ENCODE results near the gene PCBP3. TPM values are rescaled to one million over a fixed set of nuclear protein-coding genes. Genes with fewer than 3 reads are reported as not detected.

Gene PCBP3
- total RNA-seq, 2 experiments from 2014 or later, result 1.9 to 2.2 TPM

DNA sequence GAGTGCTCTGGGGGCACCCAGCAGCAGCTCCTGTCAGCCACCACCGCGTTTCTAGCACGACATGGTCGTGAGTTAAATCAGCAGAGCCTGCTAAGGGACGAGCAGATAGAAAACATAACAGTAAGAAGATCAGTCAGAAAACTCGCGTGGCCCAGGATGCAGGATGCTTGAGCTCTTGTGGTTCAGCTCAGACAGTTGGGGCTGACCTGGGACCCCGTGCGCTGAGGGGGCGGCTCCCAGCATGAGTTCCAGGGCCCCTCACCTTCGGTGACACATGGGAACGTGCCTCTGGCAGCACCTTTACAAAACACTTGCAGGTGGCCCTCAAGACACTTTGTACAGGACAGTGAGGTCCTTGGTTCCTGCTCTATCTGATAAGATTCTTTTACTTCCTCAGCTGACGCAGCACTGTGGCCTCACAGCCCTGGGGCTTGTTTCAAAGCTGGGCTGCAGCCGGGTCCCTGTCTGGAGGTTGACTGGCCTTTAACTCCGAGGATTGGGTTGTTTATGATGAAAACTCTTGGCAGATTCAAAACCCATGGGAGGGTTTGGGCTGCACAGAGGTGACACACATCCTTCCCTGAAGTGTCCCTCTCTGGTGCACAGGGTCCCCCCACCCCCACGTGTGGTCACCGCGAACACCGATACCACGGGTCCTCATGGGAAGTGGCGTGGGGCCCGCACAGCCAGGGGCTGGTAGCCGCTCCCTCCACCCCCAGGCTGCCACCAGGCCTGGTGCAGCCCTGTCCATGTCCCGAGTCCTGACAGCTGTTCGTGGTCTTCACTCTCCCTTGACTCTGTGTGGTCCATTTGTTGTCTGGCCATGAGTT, 272.7 kb downstream of the PCBP3 start:
- POLR2A ChIA-PET, result interaction anchor here (0.7 to 0.9 kb wide), 2 partner anchors 9 to 329 kb away, joined by 3 to 4 read pairs; no protein-coding TSS in a partner anchor
- no peak overlapping the region for H3K27ac Mint-ChIP-seq
- TF ChIP-seq, protein P1, sequence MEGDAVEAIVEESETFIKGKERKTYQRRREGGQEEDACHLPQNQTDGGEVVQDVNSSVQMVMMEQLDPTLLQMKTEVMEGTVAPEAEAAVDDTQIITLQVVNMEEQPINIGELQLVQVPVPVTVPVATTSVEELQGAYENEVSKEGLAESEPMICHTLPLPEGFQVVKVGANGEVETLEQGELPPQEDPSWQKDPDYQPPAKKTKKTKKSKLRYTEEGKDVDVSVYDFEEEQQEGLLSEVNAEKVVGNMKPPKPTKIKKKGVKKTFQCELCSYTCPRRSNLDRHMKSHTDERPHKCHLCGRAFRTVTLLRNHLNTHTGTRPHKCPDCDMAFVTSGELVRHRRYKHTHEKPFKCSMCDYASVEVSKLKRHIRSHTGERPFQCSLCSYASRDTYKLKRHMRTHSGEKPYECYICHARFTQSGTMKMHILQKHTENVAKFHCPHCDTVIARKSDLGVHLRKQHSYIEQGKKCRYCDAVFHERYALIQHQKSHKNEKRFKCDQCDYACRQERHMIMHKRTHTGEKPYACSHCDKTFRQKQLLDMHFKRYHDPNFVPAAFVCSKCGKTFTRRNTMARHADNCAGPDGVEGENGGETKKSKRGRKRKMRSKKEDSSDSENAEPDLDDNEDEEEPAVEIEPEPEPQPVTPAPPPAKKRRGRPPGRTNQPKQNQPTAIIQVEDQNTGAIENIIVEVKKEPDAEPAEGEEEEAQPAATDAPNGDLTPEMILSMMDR (IDR thresholded peaks at IDR 0.05), result no peak
- H3K27me3 Mint-ChIP-seq, result no peaks in the 10 kb centered on the region
- no peaks in the 10 kb centered on the region for H3K36me3 Mint-ChIP-seq (ENCODE audit: low read depth)
- no peaks in the 10 kb centered on the region for H3K9me3 Mint-ChIP-seq
- intact Hi-C loops (cut with micrococcal nuclease), result no loop called here
- H3K4me3 Mint-ChIP-seq, result no peak overlapping the region
- CTCF ChIA-PET, result interaction anchor here (1.0 kb wide), 1 partner anchor 36 kb away, joined by 3 read pairs; no protein-coding TSS in a partner anchor
- H3K4me1 Mint-ChIP-seq (ENCODE audit: low read depth), result peaks cover 19% of the 10 kb centered on the region
- peak; percentile 27 for ATAC-seq
- peak; percentile 17 for DNase-seq

DNA sequence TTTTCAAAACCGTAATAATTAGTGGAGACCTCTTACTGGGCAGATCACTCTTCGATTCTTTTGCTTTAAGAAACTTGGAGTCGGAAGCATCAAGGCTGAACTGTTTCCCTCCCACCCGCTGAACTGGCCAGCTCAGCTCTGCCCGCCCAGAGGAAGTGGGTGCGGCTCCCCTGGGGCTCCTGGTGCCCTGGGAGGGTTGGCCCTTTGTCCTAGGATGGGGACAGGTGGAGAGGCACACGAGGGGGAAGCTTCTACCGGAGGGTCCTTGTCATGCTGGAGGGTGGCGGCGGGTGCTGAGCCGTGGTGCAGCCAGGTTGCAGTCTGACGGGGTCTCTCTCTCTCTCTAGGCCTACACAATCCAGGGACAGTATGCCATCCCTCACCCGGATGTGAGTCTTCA, 273.7 kb downstream of the PCBP3 start:
- TF ChIP-seq, protein P1 (IDR thresholded peaks at IDR 0.05), result no peak
- Mint-ChIP-seq H3K4me1 (ENCODE audit: low read depth) (peaks cover 21% of the 10 kb centered on the region), H3K27ac (no peak overlapping the region), H3K9me3 (no peaks in the 10 kb centered on the region), H3K36me3 (ENCODE audit: low read depth) (no peaks in the 10 kb centered on the region), H3K27me3 (no peaks in the 10 kb centered on the region), H3K4me3 (no peak overlapping the region)
- ATAC-seq (no peak), DNase-seq (no peak)
- ChIA-PET POLR2A (interaction anchor here (0.9 kb wide), 1 partner anchor 10 kb away, joined by 4 read pairs; no protein-coding TSS in a partner anchor), CTCF (no interaction called here)
- intact Hi-C loops (cut with micrococcal nuclease), result no loop called here

DNA sequence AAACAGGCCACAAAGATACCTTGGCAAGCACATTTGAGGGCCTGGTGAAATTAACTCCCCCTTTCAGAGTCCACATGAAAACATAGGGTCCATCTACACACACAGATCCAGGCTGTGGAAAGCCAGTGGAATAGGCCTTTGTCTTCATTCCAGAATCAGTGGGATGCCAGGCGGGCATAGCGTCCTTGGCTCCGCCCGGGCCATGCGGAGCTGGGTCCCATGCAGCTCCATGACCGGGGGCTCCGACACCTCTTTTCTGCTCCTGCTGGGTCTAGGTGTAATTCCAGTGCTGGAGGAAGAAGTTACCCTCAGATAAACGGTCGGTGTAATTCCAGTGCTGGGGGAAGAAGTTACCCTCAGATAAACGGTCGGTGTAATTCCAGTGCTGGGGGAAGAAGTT, 274.5 kb downstream of the PCBP3 start:
- Mint-ChIP-seq H3K36me3 (ENCODE audit: low read depth) (no peaks in the 10 kb centered on the region), H3K4me3 (no peak overlapping the region), H3K27ac (no peak overlapping the region), H3K27me3 (no peaks in the 10 kb centered on the region), H3K9me3 (no peaks in the 10 kb centered on the region), H3K4me1 (ENCODE audit: low read depth) (peaks cover 21% of the 10 kb centered on the region)
- TF ChIP-seq, protein P1 (IDR thresholded peaks at IDR 0.05), result no peak
- ChIA-PET POLR2A (no interaction called here), CTCF (no interaction called here)
- DNase-seq, result no peak
- intact Hi-C loops (cut with micrococcal nuclease), result no loop called here
- ATAC-seq, result no peak

DNA sequence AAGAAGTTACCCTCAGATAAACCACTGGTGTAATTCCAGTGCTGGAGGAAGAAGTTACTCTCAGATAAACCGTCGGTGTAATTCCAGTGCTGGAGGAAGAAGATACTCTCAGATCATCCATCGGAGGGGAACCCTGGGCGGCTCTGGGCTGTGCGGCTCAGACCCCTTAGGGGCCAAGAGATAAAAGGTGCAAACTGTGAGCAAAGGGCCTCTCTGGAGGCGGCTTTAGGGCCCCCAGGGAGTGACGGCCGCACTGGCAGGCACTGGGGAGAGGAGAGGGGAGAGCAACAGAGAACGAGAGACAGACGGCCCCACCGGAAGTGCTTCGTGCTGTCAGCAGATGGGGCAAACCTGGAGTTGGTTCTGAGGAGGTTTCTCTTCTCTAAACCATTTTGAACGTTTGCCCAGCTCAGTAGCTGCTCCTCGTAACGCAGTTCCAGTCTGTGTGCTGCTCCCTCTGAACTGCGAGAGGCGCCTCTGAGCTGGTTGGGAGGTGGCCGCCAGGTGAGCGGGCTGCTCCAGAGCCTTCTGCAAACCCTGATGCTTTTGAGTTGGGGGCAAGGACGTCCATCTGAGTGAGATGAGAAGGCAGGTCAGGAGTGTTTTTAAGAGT, 275.4 kb downstream of the PCBP3 start:
- TF ChIP-seq, protein P1 (IDR thresholded peaks at IDR 0.05), result no peak
- DNase-seq, result no peak
- ChIA-PET POLR2A (no interaction called here), CTCF (no interaction called here)
- Mint-ChIP-seq H3K27ac (no peak overlapping the region), H3K4me1 (ENCODE audit: low read depth) (peaks cover 21% of the 10 kb centered on the region), H3K27me3 (no peaks in the 10 kb centered on the region), H3K9me3 (no peaks in the 10 kb centered on the region), H3K4me3 (no peak overlapping the region), H3K36me3 (ENCODE audit: low read depth) (no peaks in the 10 kb centered on the region)
- ATAC-seq, result no peak
- intact Hi-C loops (cut with micrococcal nuclease), result no loop called here

DNA sequence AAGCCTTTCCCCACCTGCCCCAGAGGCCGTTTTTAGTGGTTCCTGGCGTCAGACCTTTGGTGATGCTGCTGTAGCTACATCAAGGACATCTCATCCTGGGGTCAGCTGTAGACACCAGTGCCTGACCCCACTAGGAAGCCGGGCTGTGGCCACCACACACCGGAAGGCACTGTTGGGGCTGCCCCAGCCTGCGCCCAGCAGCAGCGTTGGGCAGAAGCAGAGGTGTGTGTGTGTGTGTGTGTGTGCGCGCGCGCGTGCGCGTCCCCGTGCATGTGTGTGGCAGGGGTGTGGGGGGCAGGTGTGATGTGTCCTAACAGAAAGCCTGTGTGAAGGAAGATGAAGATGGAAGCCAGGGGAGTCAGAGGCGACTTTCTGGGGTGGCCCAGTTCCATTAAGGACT, 276.1 kb downstream of the PCBP3 start:
- POLR2A ChIA-PET, result no interaction called here
- no peak for DNase-seq
- intact Hi-C loops (cut with micrococcal nuclease), result no loop called here
- H3K36me3 Mint-ChIP-seq (ENCODE audit: low read depth), result no peaks in the 10 kb centered on the region
- no peaks in the 10 kb centered on the region for H3K9me3 Mint-ChIP-seq
- CTCF ChIA-PET, result no interaction called here
- no peak overlapping the region for H3K27ac Mint-ChIP-seq
- ATAC-seq, result no peak
- no peaks in the 10 kb centered on the region for H3K27me3 Mint-ChIP-seq
- H3K4me1 Mint-ChIP-seq (ENCODE audit: low read depth), result peaks cover 21% of the 10 kb centered on the region
- no peak overlapping the region for H3K4me3 Mint-ChIP-seq
- TF ChIP-seq, protein P1 (IDR thresholded peaks at IDR 0.05), result no peak
